ACC112 (cell line): ENCODE measurements around the gene ZFR2.
"Not testable (repeated sequence)": the region's sequence is repeated elsewhere in the genome, so short reads cannot be mapped to it uniquely, and the experiment has no call there.

Experiments used
- H2AFZ ChIP-seq: fragments of 200-600 bp; sonication (generic); one replicate; pipeline ENCODE4 v1.6.0; 2017; ENCODE audit warnings: antibody characterized with exemption, low read length; ENCODE audit not compliant: unreplicated experiment
- H3K27ac ChIP-seq: fragments of 200-600 bp; sonication (generic); 2 replicates; pipeline ENCODE4 v1.5.1; 2014; ENCODE audit warnings: low read depth, mild to moderate bottlenecking, antibody characterized with exemption, low read length, moderate library complexity
- H3K27me3 ChIP-seq: fragments of 200-600 bp; sonication (generic); 2 replicates; pipeline ENCODE4 v1.6.1; 2014; ENCODE audit warnings: mild to moderate bottlenecking, antibody characterized with exemption, low read length, moderate library complexity, mixed read lengths; ENCODE audit not compliant: insufficient read depth
- H3K36me3 ChIP-seq: fragments of 200-600 bp; sonication (generic); 2 replicates; pipeline ENCODE4 v1.6.1; 2016; ENCODE audit warnings: mild to moderate bottlenecking, antibody characterized with exemption, low read length, moderate library complexity, mixed read lengths; ENCODE audit not compliant: insufficient read depth
- H3K4me1 ChIP-seq: fragments of 200-600 bp; sonication (generic); one replicate; pipeline ENCODE4 v1.6.1; 2016; ENCODE audit warnings: low read length, mixed read lengths; ENCODE audit not compliant: insufficient read depth, unreplicated experiment, control insufficient read depth
- H3K4me3 ChIP-seq: fragments of 200-600 bp; sonication (generic); 2 replicates; pipeline ENCODE4 v1.5.1; 2014; ENCODE audit warnings: mild to moderate bottlenecking, low read depth, low read length
- H3K79me2 ChIP-seq: fragments of 200-600 bp; sonication (generic); one replicate; pipeline ENCODE4 v1.6.0; 2016; ENCODE audit warnings: low read length; ENCODE audit not compliant: control insufficient read depth, unreplicated experiment, insufficient read depth

Gene ZFR2

GRCh38 chr19:3760871-3761361, 107.9 kb downstream of the ZFR2 start:
- Histone ChIP-seq H3K36me3 (no peaks in the 10 kb centered on the region), H3K4me3 (peak overlapping the region; percentile 86), H2AFZ (peak overlapping the region; percentile 15), H3K27me3 (no peaks in the 10 kb centered on the region), H3K79me2 (peaks cover 11% of the 10 kb centered on the region), H3K4me1 (peaks cover 2% of the 10 kb centered on the region), H3K27ac (0 out of 2 replicates have a peak overlapping the region, but pooled peaks have one; percentile 2)

GRCh38 chr19:3759482-3760254, 109.2 kb downstream of the ZFR2 start:
- H3K4me3 ChIP-seq = no peak overlapping the region
- H3K36me3 ChIP-seq = no peaks in the 10 kb centered on the region
- H3K27ac ChIP-seq = no peak overlapping the region
- peaks cover 11% of the 10 kb centered on the region for H3K79me2 ChIP-seq
- H2AFZ ChIP-seq = no peak overlapping the region
- peaks cover 2% of the 10 kb centered on the region for H3K4me1 ChIP-seq
- no peaks in the 10 kb centered on the region for H3K27me3 ChIP-seq

GRCh38 chr19:3758297-3758696, 110.5 kb downstream of the ZFR2 start:
- not testable (repeated sequence) for H3K4me3 ChIP-seq, H3K36me3 ChIP-seq, H3K27ac ChIP-seq, H3K27me3 ChIP-seq, H2AFZ ChIP-seq, H3K4me1 ChIP-seq
- peaks cover 11% of the 10 kb centered on the region for H3K79me2 ChIP-seq

GRCh38 chr19:3757705-3758104, 111.1 kb downstream of the ZFR2 start:
- not testable (repeated sequence) for H3K4me1 ChIP-seq
- peaks cover 11% of the 10 kb centered on the region for H3K79me2 ChIP-seq

More at GRCh38 chr19:3757705-3758104, 111.1 kb downstream of the ZFR2 start:
- H3K27me3 ChIP-seq, H3K36me3 ChIP-seq, H2AFZ ChIP-seq, H3K27ac ChIP-seq, H3K4me3 ChIP-seq: not testable (repeated sequence)
